HG03139 (cell line): ENCODE results near the gene MIF.
"Not testable (repeated sequence)": the region's sequence is repeated elsewhere in the genome, so short reads cannot be mapped to it uniquely, and the experiment has no call there.

Experiments
- ATAC-seq: cut with Tn5 transposase; IDR thresholded peaks from one replicate; pipeline ENCODE4 v1.9.1; 2021; ENCODE audit not compliant: unreplicated experiment

MIF gene

DNA sequence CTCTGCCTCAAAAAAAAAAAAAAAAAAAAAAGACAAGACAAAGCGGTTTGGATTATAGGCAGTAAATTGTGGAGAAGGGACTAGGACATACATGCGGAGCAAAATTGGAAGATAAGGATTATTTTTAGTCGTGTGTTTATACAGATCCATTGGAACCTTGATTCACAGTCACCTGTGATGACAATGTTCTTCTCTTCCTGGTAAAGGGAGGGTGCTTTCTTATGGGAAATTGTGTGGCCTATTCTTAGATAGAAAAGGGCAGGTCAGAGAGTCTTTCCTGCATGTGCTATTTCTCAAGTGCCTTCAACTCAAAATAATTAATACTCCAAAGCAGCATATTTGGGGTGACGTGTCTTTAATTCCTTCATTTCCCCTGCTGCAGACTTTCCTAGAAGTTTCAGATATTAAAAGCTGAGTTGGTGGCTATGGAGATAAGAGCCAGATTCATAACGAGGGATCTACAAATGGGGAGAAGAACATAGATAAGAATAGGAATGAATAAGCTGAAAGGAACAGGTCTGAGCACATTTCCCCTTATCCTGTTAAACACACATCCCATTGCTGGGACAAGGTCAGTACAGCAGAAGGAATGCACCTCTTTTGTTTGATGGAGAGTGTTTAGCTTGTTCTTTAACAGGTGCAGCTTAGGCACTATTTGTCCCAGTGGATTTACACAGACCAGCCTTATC is 44.3 kb downstream of the MIF start:
- ATAC-seq = no peak

DNA sequence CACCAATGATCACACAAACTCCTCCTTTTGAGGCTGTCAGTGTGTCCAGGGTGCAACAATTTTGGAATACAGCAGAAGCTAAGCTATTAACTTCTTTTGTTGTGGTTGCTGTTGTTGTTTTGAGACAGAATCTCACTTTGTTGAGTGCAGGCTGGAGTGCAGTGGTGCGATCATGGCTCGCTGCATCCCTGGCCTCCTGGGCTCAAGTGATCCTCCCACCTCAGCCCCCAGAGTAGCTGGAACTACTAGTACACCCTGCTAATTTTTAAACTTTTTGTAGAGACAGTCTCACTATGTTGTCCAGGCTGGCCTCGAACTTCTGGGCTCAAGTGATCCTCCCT is 44.8 kb downstream of the MIF start:
- ATAC-seq = no peak

DNA sequence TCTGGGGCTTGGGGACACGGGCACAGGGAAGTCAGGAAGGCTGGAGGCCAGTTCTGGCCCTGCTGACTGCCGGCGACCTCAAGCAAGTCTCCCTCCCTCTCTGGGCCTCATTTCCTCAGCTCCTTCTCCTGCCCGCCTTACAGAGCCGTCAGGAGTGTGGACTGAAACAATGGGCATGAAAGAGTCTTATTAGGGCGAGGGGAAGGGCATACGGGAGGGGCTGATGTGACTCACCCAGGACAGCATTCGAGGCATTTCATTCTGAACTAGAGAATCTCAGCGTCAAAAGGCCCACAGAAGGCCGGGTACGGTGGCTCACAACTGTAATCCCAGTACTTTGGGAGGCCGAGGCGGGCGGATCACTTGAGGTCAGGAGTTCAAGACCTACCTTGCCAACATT is 46.0 kb downstream of the MIF start:
- not testable (repeated sequence) for ATAC-seq
